Lower leg skin (tissue), 4 donors: Measurements from ENCODE around the gene CAB39. TPM values are rescaled to one million over a fixed set of nuclear protein-coding genes. Genes with fewer than 3 reads are reported as not detected.

ENCODE experiments used
- DNase-seq, 2 donors: peaks; one replicate each; pipeline ENCODE4 v3.0.0-alpha.2; 2019; ENCODE audit warnings: low spot score in 2 of 2
- H3K4me3 ChIP-seq: fragments of 200-600 bp; sonication (generic); 2 replicates; pipeline ENCODE4 v1.5.1; 2017; ENCODE audit warnings: mild to moderate bottlenecking, low read depth; ENCODE audit not compliant: poor library complexity, severe bottlenecking
- CTCF ChIP-seq, 3 donors: fragments of 450-650 bp; IDR thresholded peaks; one replicate each; pipeline ENCODE4 v1.5.1; 2016; ENCODE audit warnings: antibody characterized with exemption in 3 of 3, mild to moderate bottlenecking in 3 of 3, moderate library complexity in 2 of 3
- POLR2A ChIP-seq, 2 donors: fragments of 450-650 bp; IDR thresholded peaks; one replicate each; pipeline ENCODE4 v1.6.1; 2016 to 2017; ENCODE audit warnings: antibody characterized with exemption in 2 of 2, mild to moderate bottlenecking in 1 of 2, moderate library complexity in 1 of 2
- WGBS, 2 donors: methylation state at CpG; one replicate each; pipeline ENCODE4 v1.1.5; 2018; 5-methylcytosine and 5-hydroxymethylcytosine counted together
- intact Hi-C: fragments of 100-400 bp; cut with DNase I; formaldehyde crosslinking; loops from one replicate; pipeline ENCODE4 v1.15.0; 2023; ENCODE audit warnings: low total_unique reads
- total RNA-seq, 4 donors: library from RNA; depleted of rRNA; stranded (reverse); fragments of >200 nt; gene quantifications; one replicate each; pipeline ENCODE4 v1.1.0, GENCODE V29; 2016

Gene CAB39
- total RNA-seq, 4 donors from 2014 or later = 65.5 to 74.7 (median 70.4) TPM

- WGBS, 2 donors = 78 to 87% methylated on average over 3 of the region's 3 CpGs
- H3K4me3 ChIP-seq = no peak overlapping the region
- TF ChIP-seq CTCF (IDR thresholded peaks at IDR 0.05) = no peak
- no peak for TF ChIP-seq POLR2A (IDR thresholded peaks at IDR 0.05)
- no peak for DNase-seq
- intact Hi-C loops = no loop called here
Observed at GRCh38 chr2:230815088-230815487, 102.4 kb downstream of the CAB39 start.

- 67 to 74% methylated on average over 7 of the region's 7 CpGs for WGBS, 2 donors
- intact Hi-C loops = no loop called here
- no peak for DNase-seq
- TF ChIP-seq CTCF (IDR thresholded peaks at IDR 0.05) (no peak), POLR2A (IDR thresholded peaks at IDR 0.05) (no peak)
- H3K4me3 ChIP-seq = no peak overlapping the region
Observed at GRCh38 chr2:230816735-230817134, 104.1 kb downstream of the CAB39 start.

- TF ChIP-seq POLR2A (IDR thresholded peaks at IDR 0.05) = no peak
- no peak for TF ChIP-seq CTCF (IDR thresholded peaks at IDR 0.05)
- DNase-seq = peak in 1 of 2 donors; percentile 5
- intact Hi-C loops = no loop called here
- no peak overlapping the region for H3K4me3 ChIP-seq
- WGBS, 2 donors = 75 to 86% methylated on average over 1 of the region's 1 CpG
Observed at GRCh38 chr2:230819433-230819832, 106.8 kb downstream of the CAB39 start.

- TF ChIP-seq CTCF (IDR thresholded peaks at IDR 0.05) = no peak
- TF ChIP-seq POLR2A (IDR thresholded peaks at IDR 0.05) = no peak
- WGBS, 2 donors = 75 to 76% methylated on average over 18 of the region's 18 CpGs
- H3K4me3 ChIP-seq = no peak overlapping the region
- intact Hi-C loops = no loop called here
- DNase-seq = peak in 1 of 2 donors; percentile 66
Observed at GRCh38 chr2:230821261-230821990, 108.8 kb downstream of the CAB39 start.

GRCh38 chr2:230821991-230822520 lies 109.4 kb downstream of the CAB39 start:
- peak in 1 of 2 donors; percentile 49 for DNase-seq
- TF ChIP-seq CTCF (IDR thresholded peaks at IDR 0.05) = no peak
- no peak for TF ChIP-seq POLR2A (IDR thresholded peaks at IDR 0.05)
- intact Hi-C loops = no loop called here
- no peak overlapping the region for H3K4me3 ChIP-seq
- WGBS, 2 donors = 89 to 93% methylated on average over 13 of the region's 13 CpGs
